BE2C (cell line): ENCODE results near the gene LDLRAD4.

ENCODE experiments used
- DNase-seq: peaks from one replicate; pipeline ENCODE4 v3.0.0-alpha.2; 2020
- H3K27me3 ChIP-seq: fragments of 250-450 bp; sonication (Bioruptor Pico); 2 replicates; pipeline ENCODE4 v1.5.1; 2020; ENCODE audit warnings: mild to moderate bottlenecking
- H3K36me3 ChIP-seq: fragments of 250-450 bp; sonication (Bioruptor Pico); 2 replicates; pipeline ENCODE4 v1.5.1; 2020; ENCODE audit warnings: mild to moderate bottlenecking
- H3K4me1 ChIP-seq: fragments of 250-450 bp; sonication (Bioruptor Pico); 2 replicates; pipeline ENCODE4 v1.5.1; 2020
- H3K4me3 ChIP-seq: 2 replicates; pipeline ENCODE4 v1.5.1; 2011; ENCODE audit warnings: low read depth, low read length
- H3K9me3 ChIP-seq: fragments of 250-450 bp; sonication (Bioruptor Pico); 2 replicates; pipeline ENCODE4 v1.5.1; 2020
- TF ChIP-seq, protein P1 (sequence below): IDR thresholded peaks from 2 replicates; pipeline ENCODE4 v1.5.1; 2012; ENCODE audit warnings: mild to moderate bottlenecking, low read depth, low read length

The LDLRAD4 gene

DNA sequence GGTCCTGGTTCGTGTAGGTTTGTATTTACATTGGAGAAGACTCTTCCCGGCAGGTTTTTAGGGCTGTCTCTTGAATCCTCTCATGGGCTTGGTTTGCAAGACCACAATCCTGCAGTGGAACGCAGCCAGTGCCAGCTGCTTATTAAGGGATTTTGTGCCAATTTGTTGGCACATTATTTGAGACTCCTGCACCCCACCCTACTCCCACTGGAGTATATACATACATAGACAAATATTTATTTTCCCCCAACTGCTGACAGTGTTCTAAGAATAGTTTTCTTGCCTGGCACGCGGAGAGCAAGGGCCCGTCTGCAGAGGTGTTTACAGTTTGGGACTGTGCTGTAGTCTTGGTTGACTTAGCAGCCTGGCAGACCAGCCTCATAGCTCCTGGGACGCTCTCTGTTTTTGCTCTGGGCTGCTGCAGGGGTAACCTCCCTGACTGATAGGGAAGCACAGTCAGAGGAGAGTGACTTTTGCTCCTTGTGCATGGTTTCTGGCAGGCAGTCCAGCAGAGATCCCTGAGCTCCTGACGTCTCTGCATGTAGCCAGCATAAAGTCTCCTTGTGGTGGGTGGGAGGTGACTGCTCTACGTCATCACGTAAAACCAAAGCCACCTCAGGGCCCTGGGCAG, 1.9 kb downstream of the LDLRAD4 start:
- Histone ChIP-seq H3K4me1 (peaks cover 30% of the 10 kb centered on the region), H3K4me3 (no peak overlapping the region), H3K27me3 (no peaks in the 10 kb centered on the region), H3K36me3 (no peaks in the 10 kb centered on the region), H3K9me3 (no peaks in the 10 kb centered on the region)
- TF ChIP-seq, protein P1, sequence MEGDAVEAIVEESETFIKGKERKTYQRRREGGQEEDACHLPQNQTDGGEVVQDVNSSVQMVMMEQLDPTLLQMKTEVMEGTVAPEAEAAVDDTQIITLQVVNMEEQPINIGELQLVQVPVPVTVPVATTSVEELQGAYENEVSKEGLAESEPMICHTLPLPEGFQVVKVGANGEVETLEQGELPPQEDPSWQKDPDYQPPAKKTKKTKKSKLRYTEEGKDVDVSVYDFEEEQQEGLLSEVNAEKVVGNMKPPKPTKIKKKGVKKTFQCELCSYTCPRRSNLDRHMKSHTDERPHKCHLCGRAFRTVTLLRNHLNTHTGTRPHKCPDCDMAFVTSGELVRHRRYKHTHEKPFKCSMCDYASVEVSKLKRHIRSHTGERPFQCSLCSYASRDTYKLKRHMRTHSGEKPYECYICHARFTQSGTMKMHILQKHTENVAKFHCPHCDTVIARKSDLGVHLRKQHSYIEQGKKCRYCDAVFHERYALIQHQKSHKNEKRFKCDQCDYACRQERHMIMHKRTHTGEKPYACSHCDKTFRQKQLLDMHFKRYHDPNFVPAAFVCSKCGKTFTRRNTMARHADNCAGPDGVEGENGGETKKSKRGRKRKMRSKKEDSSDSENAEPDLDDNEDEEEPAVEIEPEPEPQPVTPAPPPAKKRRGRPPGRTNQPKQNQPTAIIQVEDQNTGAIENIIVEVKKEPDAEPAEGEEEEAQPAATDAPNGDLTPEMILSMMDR: no peak
- DNase-seq: no peak

DNA sequence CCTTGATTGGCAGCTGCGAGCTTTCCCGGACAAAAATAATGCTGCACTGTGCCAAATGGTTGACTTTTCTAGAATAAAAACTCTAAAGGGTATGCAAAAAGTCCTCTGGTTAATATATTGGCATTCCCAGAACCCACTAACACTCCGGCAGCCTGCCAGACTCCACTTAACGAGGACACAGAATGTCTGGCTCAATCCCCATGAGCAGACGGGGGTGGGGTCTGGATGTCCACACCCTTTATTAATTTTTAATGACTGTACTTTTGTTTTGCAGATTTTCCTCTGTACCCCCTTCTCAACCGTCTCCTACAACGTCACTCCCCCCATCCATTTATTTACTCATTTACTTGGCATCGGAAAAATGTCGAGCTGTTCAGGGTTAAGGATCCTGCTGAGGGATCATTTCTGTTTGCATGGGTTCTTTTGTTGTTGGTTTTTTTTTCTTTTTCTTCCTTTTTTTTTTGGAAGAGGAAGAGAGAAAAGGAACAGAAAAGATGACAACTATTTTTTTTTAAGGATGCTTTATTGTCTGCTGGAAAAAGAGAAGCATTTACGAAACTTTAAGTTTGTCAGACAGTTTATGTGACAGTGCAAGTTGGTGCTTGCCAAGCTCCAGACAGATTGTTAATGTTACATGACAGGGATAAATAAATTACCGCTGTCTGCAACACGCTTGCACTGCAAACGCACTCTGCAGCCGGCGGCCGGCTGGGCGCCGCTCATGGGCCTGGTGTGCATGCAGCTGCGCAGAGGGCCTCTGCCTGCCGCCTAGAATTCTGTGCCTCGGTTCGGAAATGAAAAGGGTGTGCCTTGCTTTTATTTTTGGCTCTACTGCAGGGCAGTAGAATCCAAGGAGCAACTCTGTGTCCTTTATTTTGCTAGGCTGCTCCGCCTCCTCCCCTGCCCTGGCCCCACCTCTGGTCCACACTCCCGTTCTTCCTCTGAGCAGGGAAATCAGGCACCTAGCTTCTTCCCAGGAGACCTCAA, 3.6 kb downstream of the LDLRAD4 start:
- H3K27me3 ChIP-seq: no peaks in the 10 kb centered on the region
- DNase-seq: peak; percentile 79
- peaks cover 30% of the 10 kb centered on the region for H3K4me1 ChIP-seq
- peak overlapping the region; percentile 41 for H3K4me3 ChIP-seq
- TF ChIP-seq, protein P1: no peak
- H3K36me3 ChIP-seq: no peaks in the 10 kb centered on the region
- H3K9me3 ChIP-seq: no peaks in the 10 kb centered on the region

DNA sequence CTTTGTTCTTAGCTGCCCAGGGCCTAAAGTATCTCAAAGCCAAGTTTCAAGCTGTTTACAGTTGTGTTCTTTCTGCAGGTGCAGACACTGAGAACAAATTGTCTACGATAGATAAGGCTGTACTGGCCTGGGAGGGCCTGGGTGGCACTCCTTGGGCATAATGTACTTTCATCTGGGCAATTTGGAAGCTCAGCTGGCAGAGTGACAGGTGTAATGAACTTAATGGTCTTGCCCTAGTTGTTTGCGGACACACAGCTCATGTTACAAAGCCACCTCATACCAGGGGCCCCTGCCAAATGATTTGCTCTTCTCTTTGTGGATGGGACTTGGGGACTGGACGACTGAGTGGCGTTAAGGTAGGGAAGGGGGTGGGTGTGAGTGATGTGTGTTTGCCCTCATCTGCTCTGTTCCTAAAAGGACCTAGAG, 4.3 kb downstream of the LDLRAD4 start:
- H3K4me3 ChIP-seq: peak overlapping the region; percentile 33
- no peaks in the 10 kb centered on the region for H3K36me3 ChIP-seq
- no peaks in the 10 kb centered on the region for H3K9me3 ChIP-seq
- peaks cover 30% of the 10 kb centered on the region for H3K4me1 ChIP-seq
- no peaks in the 10 kb centered on the region for H3K27me3 ChIP-seq
- TF ChIP-seq, protein P1: no peak
- DNase-seq: no peak

DNA sequence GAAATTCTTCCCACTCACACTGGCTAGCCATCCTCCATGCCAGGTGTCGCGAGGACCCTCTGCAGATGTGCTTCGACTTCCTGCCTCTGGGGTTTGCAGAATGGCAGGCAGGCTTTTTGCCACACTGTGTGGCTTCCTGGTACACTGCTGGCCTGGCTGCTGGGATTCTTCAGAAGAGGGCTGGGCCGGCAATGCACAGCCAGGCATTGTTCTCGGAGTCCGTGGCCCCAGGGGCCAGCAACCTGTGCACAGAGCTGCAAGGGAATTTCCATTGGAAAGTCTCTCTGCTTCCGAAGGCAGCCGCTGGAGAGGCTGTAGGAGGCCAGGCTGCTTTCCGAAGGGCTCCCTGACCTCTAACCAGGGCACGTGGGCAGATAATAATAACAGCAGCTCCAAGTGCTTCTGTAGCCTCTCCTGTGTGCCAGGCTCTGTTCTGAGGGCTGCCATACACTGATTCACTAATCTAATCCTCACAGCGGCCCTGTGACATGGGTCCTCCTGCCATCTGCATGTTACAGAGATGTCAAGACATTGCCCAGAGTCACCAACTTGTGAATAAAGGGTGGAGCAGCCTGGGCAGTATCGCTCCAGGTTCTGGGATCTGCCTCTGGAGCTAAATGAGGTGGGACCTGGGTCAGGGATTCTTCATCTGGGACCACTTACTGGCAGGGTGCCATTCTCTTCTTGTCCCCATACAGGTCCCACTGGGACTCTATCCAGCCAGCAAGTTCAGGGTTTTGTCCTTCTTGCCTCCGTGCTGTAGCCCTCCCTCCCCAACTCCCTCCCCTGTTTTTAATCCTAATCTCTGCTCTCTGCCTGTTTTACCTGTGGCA, 5.0 kb downstream of the LDLRAD4 start:
- peak; percentile 68 for DNase-seq
- peak overlapping the region; percentile 33; the same call in 1 of the 2 replicates for H3K4me3 ChIP-seq
- peaks cover 30% of the 10 kb centered on the region for H3K4me1 ChIP-seq
- H3K9me3 ChIP-seq: no peaks in the 10 kb centered on the region
- H3K27me3 ChIP-seq: no peaks in the 10 kb centered on the region
- no peaks in the 10 kb centered on the region for H3K36me3 ChIP-seq
- TF ChIP-seq, protein P1: no peak

DNA sequence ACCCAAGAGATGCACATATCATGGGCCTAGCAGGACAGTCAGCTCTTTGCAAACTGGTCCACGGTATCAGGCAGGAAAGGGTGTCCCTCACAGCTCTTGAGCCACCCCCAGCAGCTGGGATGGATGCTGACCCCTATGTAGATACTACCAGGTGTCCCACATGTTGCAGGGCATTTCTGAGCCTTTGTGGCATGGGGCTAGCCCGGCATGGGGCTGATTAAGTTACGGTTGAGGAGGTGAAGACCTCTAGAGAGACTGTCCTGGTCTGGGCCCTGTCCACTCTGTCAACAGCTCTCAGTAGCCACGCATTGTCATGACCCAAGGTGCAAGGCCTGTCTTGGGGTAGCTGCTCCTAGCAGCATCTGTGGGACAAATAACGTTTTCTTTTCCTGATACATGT, 6.7 kb downstream of the LDLRAD4 start:
- no peaks in the 10 kb centered on the region for H3K9me3 ChIP-seq
- DNase-seq: no peak
- no peaks in the 10 kb centered on the region for H3K27me3 ChIP-seq
- no peak overlapping the region for H3K4me3 ChIP-seq
- H3K36me3 ChIP-seq: no peaks in the 10 kb centered on the region
- TF ChIP-seq, protein P1: no peak
- peaks cover 24% of the 10 kb centered on the region for H3K4me1 ChIP-seq
